NCI-H774 (cell line): ENCODE data around the gene ANKS1B.
"Not testable (repeated sequence)": the region's sequence is repeated elsewhere in the genome, so short reads cannot be mapped to it uniquely, and the experiment has no call there.

Experiments used
- DNase-seq: peaks from one replicate; lab custom pipeline; 2025; lab: John Stamatoyannopoulos, UW

ANKS1B gene

DNA sequence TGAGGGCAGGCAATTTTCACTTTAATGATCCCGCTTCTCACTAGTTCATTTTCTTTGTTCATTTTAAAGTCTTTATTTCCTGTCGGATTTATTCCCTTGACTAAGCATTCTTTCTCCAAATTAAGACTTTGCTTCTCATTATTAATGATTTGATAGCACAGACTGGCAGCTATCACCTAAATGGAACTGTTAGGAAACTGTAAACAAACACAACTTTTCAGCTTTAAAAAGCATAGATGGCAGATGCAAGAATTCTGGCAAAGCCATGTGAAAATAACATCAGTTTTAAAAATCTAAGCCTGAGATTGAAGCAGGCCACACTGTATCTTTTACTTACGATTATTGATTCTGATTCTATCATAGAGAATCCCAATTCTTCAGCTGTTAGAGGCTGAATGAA is 225.7 kb downstream of the ANKS1B start:
- DNase-seq: no peak

DNA sequence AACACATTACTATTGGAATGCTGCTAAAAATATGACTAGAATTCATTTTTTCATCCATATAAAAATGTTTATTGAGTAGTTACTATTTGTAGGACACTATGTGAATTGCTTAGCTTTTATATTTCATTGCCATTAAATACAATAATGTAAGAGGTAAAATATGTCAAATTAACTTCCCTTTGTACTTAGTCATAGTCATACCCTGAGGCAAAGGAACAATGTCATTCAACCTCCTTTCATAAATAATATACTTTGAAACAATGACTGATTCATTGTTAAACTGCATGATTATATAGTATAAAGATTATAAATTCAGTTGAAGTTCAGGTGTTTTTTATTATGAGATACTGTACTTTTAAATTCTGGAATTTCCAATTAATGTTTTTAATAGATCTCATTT is 232.0 kb downstream of the ANKS1B start:
- DNase-seq: no peak

GRCh38 chr12:99746538-99746937 is 238.2 kb downstream of the ANKS1B start:
- no peak for DNase-seq

GRCh38 chr12:99745895-99746294 is 238.8 kb downstream of the ANKS1B start:
- no peak for DNase-seq

- DNase-seq: no peak
Measured at GRCh38 chr12:99745121-99745520, 239.6 kb downstream of the ANKS1B start.

DNA sequence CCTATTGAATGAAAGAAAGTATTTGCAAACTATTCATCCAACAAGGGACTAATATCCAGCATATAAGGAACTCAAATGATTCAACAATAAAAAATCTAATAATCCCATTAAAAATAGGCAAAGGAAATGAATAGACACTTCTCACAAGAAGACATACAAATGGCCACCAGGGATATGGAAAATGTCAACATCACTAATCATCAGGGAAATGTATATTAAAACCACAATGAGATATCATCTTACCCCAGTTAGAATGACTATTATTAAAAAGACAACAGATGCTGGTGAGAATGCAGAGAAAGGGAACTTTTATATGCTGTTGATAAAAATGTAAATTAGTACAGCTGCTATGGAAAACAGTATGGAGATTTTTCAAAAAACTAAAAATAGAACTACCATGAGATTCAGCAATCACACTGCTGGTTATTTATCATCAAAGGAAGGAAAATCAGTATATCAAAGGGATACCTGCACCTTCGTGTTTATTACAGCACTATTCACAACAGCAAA is 247.9 kb downstream of the ANKS1B start:
- no peak for DNase-seq

DNA sequence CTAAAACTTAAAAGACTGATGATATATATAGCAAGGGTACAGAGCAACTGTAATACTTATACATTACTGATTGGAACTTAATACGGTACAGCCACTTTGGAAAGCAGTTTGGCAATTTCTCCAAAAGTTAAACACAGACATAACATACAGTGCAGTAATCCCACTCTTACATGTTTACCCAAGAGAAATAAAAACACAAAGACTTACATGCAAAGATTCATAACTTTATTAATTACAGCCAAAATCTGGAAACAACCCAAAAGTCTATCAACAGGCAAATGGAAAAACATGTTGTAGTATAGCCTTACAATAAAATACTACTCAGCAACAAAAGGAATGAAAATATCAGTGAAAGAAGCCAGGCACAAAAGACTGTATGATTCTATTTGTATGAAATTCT is 252.6 kb downstream of the ANKS1B start:
- no peak for DNase-seq

GRCh38 chr12:99722690-99723486 is 261.8 kb downstream of the ANKS1B start:
- DNase-seq: no peak

GRCh38 chr12:99721715-99722275 is 262.9 kb downstream of the ANKS1B start:
- no peak for DNase-seq

GRCh38 chr12:99720083-99720465 is 264.7 kb downstream of the ANKS1B start:
- not testable (repeated sequence) for DNase-seq

DNA sequence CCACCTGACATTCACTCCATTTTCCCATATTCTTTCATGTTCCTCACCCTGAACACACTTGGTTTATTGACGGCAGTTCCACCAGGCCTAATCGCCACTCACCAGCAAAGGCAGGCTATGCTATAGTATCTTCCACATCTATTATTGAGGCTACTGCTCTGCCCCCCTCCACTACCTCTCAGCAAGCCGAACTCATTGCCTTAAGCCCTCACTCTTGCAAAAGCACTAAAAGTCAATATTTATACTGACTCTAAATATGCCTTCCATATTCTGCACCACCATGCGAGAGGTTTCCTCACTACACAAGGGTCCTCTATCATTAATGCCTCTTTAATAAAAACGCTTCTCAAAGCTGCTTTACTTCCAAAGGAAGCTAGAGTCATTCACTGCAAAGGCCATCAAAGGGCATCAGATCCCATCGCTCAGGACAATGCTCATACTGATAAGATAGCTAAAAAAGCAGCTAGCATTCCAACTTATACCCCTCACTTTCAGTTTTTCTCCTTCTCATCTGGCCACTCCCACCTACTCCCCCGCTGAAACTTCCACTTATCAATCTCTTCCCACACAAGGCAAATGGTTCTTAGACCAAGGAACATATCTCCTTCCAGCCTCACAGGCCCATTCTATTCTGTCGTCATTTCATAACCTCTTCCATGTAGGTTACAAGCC is 265.2 kb downstream of the ANKS1B start:
- not testable (repeated sequence) for DNase-seq

GRCh38 chr12:99715841-99716510 is 268.8 kb downstream of the ANKS1B start:
- not testable (repeated sequence) for DNase-seq

DNA sequence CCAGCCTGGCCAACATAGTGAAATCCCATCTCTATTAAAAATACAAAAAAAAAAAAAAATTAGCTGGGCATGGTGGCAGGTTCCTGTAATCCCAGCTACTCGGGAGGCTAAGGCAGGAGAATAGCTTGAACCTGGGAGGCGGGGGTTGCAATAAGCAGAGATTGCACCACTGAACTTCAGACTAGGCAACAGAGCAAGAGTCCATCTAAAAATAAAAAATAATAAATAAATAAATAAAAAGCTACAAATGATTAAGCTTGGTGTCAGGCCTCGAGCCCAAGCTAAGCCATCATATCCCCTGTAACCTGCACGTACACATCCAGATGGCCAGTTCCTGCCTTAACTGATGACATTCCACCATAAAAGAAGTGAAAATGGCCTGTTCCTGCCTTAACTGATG is 269.8 kb downstream of the ANKS1B start:
- DNase-seq: not testable (repeated sequence)

DNA sequence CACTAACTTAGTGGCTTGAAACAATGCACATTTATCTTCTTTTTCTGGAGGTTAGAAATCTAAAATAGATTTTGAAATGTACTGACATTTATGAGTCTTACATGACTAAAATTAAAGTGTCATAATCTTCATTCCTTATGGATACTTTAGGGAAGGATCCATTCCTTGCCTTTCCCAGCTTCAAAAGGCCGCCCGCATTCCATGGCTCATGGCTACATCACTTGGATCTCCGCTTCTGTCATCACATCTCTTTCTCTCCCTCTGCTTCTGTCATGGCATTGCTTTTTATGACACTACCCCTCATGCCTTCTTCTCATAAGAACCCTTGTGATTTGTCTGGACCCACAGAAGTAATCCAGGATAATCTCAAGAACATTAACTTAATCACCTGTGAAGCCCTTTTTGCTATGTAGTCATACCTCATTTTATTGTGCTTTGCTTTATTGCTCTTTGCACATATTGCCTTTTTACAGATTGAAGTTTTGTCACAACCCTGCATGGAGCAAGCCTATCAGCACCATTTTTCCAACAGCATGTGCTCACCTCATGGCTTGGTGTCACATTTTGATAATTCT is 270.7 kb downstream of the ANKS1B start:
- DNase-seq: no peak

GRCh38 chr12:99712281-99712680 is 272.5 kb downstream of the ANKS1B start:
- no peak for DNase-seq

DNA sequence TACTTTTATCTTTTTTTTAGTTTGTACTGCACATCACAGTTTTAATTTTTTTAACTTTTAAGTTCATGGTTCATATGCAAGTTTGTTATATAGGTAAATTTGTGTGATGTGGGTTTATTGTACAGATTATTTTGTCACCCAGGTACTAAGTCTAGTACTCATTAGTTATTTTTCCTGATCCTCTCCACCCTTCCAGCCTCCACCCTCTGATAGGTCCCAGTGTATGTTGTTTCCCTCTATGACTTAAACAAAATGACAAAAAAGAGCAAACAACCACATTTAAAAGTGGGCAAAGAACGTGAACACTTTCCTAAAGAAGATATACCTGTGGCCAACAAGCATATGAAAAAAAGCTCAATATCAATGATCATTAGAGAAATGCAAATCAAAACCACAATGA is 273.5 kb downstream of the ANKS1B start:
- no peak for DNase-seq

DNA sequence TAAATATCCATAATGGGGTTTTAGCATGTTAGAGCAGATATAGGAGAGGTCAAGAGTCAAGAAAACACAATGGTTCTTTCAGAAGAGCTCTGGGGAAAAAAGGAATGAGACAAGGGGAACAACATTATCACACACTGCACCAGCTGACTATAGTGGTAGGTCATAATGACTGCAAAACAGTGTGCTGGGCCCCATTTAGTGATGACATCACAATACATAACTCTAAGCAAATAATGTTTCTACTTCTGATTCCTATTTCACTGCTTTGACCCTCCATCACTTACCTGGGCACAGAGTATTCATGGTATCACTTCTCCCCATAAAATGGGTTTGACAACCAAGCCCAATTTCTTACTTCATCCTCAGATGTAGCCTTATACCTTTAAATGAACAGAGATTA is 275.1 kb downstream of the ANKS1B start:
- no peak for DNase-seq

GRCh38 chr12:99709116-99709515 is 275.6 kb downstream of the ANKS1B start:
- DNase-seq: no peak

DNA sequence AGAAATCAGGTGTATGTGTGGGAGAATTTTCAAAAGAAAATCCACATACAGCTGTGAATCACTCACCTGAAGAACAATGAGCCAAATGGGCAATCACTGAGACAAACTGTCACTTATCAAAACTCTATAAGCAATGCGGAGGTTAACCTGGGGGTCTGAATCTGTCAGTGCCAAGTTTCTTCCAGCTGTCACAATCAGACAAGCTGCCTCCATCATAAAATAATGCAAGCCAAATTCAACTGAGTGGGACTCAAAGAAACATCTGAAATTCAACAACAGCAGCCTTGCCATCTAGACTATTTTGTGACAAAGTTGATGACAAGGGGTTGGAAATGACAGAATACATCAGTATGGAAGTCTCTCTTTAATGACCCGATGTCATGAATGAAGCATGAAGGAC is 276.9 kb downstream of the ANKS1B start:
- DNase-seq: no peak

DNA sequence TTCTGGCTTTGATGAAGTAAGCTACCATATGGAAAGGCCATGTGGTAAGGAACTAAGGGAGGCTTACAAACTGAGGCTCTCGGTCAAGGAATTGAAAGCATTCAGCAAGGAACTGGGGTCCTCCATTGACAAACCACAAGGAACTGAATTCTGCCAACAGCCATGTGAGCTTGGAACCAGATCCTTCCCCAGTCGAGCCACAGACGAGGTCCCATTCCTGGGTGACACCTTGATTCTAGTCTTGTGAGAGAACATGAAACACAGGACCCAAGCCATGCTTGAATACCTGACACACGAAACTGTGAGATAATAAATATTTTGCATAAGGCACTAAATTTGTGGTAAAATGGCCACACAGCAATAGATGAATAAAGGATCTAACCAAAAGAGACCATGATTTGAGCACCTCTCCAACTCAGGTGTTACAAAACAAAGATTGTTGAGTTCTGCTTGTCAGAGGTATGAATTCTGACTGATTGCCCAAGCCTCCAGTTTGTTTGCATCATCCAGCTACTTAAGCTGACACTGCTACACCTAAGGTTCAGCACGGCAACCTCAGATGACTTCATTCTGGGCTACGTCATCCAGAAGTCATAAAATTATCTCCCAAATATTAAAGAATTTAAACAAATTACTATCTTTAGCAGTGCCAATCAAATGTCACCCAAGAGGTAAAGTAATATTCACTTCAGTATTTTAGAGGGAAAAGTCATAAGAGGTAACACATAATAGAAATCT is 277.8 kb downstream of the ANKS1B start:
- no peak for DNase-seq

DNA sequence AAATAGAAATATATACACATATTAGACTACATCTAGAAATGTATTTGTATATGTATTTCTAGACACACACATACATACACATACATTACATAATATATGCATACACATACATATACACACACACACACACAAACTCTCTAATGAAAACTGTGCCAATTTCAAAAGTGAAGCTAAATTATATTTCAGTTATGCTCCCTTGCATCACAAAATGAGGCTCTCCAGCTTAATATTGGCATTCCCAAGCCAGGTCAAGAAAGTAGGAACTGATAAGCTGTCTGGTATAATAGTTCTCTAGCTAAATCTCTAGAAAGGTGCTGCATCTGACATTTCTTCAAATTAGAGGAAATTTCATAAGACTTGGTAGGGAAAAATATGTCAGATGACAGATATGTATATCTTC is 280.3 kb downstream of the ANKS1B start:
- no peak for DNase-seq
